H7 (cell line): ENCODE data around the gene COQ8A. TPM values are rescaled to one million over a fixed set of nuclear protein-coding genes. Genes with fewer than 3 reads are reported as not detected.
A peak's percentile ranks its signal among the peaks of the same experiment; 100 is the strongest.

Experiments used
- DNase-seq: peaks from one replicate; pipeline ENCODE4 v3.0.0; 2012
- H3K27me3 ChIP-seq: 2 replicates; pipeline ENCODE4 v1.6.0; 2011; ENCODE audit warnings: mild to moderate bottlenecking, low read length; ENCODE audit not compliant: control insufficient read depth, insufficient read depth
- H3K36me3 ChIP-seq: replicated peaks from 2 replicates; pipeline ENCODE4 v1.5.1; 2011; ENCODE audit warnings: low read length; ENCODE audit not compliant: control insufficient read depth, insufficient read depth
- H3K4me3 ChIP-seq: 2 replicates; pipeline ENCODE4 v1.5.1; 2011; ENCODE audit warnings: low read depth, mild to moderate bottlenecking, control low read depth, low read length, moderate library complexity; ENCODE audit not compliant: insufficient read depth
- total RNA-seq: library from RNA; depleted of rRNA; stranded (reverse); fragments of >200 nt; shearing (Covaris generic); gene quantifications from 2 replicates; pipeline ENCODE4 v1.2.3, GENCODE V29; 2014

Gene COQ8A
- total RNA-seq, 1 experiment from 2014 or later = 35.8 TPM

GRCh38 chr1:226979517-226980121 lies 39.5 kb downstream of the COQ8A start:
- H3K27me3 ChIP-seq = no peaks in the 10 kb centered on the region
- no peak overlapping the region for H3K4me3 ChIP-seq
- peak; percentile 34 for DNase-seq
- H3K36me3 ChIP-seq = no peaks in the 10 kb centered on the region; the same call in 1 of the 2 replicates

GRCh38 chr1:226980122-226980560 lies 40.0 kb downstream of the COQ8A start:
- Histone ChIP-seq H3K27me3 (no peaks in the 10 kb centered on the region), H3K36me3 (no peaks in the 10 kb centered on the region; the same call in 1 of the 2 replicates), H3K4me3 (no peak overlapping the region)
- DNase-seq = no peak

- H3K36me3 ChIP-seq = no peaks in the 10 kb centered on the region; the same call in 1 of the 2 replicates
- no peaks in the 10 kb centered on the region for H3K27me3 ChIP-seq
- H3K4me3 ChIP-seq = no peak overlapping the region
- peak; percentile 61 for DNase-seq
These were observed 40.7 kb downstream of the COQ8A start for GRCh38 chr1:226980565-226981385.

- peak; percentile 41 for DNase-seq
These were observed 41.3 kb downstream of the COQ8A start for GRCh38 chr1:226981386-226981817.

GRCh38 chr1:226981838-226982237 lies 41.7 kb downstream of the COQ8A start:
- peak; percentile 39 for DNase-seq
- Histone ChIP-seq H3K36me3 (no peaks in the 10 kb centered on the region; the same call in 1 of the 2 replicates), H3K27me3 (no peaks in the 10 kb centered on the region), H3K4me3 (no peak overlapping the region)

More at GRCh38 chr1:226981386-226981817, 41.3 kb downstream of the COQ8A start:
- H3K4me3 ChIP-seq = no peak overlapping the region
- H3K27me3 ChIP-seq = no peaks in the 10 kb centered on the region
- H3K36me3 ChIP-seq = no peaks in the 10 kb centered on the region; the same call in 1 of the 2 replicates

GRCh38 chr1:226982451-226983177 lies 42.5 kb downstream of the COQ8A start:
- peak; percentile 46 for DNase-seq
- Histone ChIP-seq H3K27me3 (no peaks in the 10 kb centered on the region), H3K4me3 (no peak overlapping the region), H3K36me3 (no peaks in the 10 kb centered on the region; the same call in 1 of the 2 replicates)

- Histone ChIP-seq H3K27me3 (no peaks in the 10 kb centered on the region), H3K36me3 (peaks cover 2% of the 10 kb centered on the region), H3K4me3 (no peak overlapping the region)
- DNase-seq = peak; percentile 59
These were observed 43.3 kb downstream of the COQ8A start for GRCh38 chr1:226983247-226983991.

GRCh38 chr1:226983992-226984364 lies 43.9 kb downstream of the COQ8A start:
- no peak overlapping the region for H3K4me3 ChIP-seq
- DNase-seq = no peak
- peaks cover 2% of the 10 kb centered on the region for H3K36me3 ChIP-seq
- no peaks in the 10 kb centered on the region for H3K27me3 ChIP-seq

GRCh38 chr1:226984521-226985238 lies 44.6 kb downstream of the COQ8A start:
- Histone ChIP-seq H3K4me3 (no peak overlapping the region), H3K27me3 (no peaks in the 10 kb centered on the region), H3K36me3 (peaks cover 2% of the 10 kb centered on the region)
- DNase-seq = peak; percentile 52

- peak; percentile 65 for DNase-seq
- peaks cover 2% of the 10 kb centered on the region for H3K36me3 ChIP-seq
- no peak overlapping the region for H3K4me3 ChIP-seq
These were observed 45.2 kb downstream of the COQ8A start for GRCh38 chr1:226985239-226985838.

GRCh38 chr1:226985839-226986463 lies 45.9 kb downstream of the COQ8A start:
- Histone ChIP-seq H3K4me3 (no peak overlapping the region), H3K27me3 (no peaks in the 10 kb centered on the region), H3K36me3 (peaks cover 2% of the 10 kb centered on the region)
- DNase-seq = peak; percentile 52

More at GRCh38 chr1:226985239-226985838, 45.2 kb downstream of the COQ8A start:
- H3K27me3 ChIP-seq = no peaks in the 10 kb centered on the region

- H3K4me3 ChIP-seq = no peak overlapping the region
- H3K36me3 ChIP-seq = peaks cover 2% of the 10 kb centered on the region
- peak; percentile 51 for DNase-seq
These were observed 46.5 kb downstream of the COQ8A start for GRCh38 chr1:226986496-226987178.

More at GRCh38 chr1:226986496-226987178, 46.5 kb downstream of the COQ8A start:
- no peaks in the 10 kb centered on the region for H3K27me3 ChIP-seq
